Neural progenitor cell (in vitro differentiated cells): Measurements from ENCODE around the gene ADAMTS19. TPM values are rescaled to one million over a fixed set of nuclear protein-coding genes. Genes with fewer than 3 reads are reported as not detected.

ENCODE experiments used
- DNase-seq: peaks from one replicate; pipeline ENCODE4 v3.0.0-alpha.2; 2016; ENCODE audit warnings: low spot score
- H2AFZ ChIP-seq: fragments of 200-600 bp; sonication (generic); replicated peaks from 2 replicates; pipeline ENCODE4 v1.6.1; 2016; ENCODE audit warnings: antibody characterized with exemption
- H3F3A ChIP-seq: fragments of 200-600 bp; sonication (generic); 2 replicates; pipeline ENCODE4 v1.6.1; 2016; ENCODE audit warnings: antibody characterized with exemption, low read depth
- H3K27ac ChIP-seq: fragments of 200-600 bp; sonication (generic); 2 replicates; pipeline ENCODE4 v1.5.1; 2016; ENCODE audit warnings: mild to moderate bottlenecking
- H3K27me3 ChIP-seq: fragments of 200-600 bp; sonication (generic); 2 replicates; pipeline ENCODE4 v1.6.1; 2016; ENCODE audit warnings: mild to moderate bottlenecking, moderate library complexity
- H3K36me3 ChIP-seq: fragments of 200-600 bp; sonication (generic); 2 replicates; pipeline ENCODE4 v1.5.1; 2016
- H3K4me1 ChIP-seq: fragments of 200-600 bp; sonication (generic); 2 replicates; pipeline ENCODE4 v1.6.1; 2016; ENCODE audit warnings: mixed run types
- H3K4me2 ChIP-seq: fragments of 200-600 bp; sonication (generic); 2 replicates; pipeline ENCODE4 v1.6.1; 2016
- H3K4me3 ChIP-seq: fragments of 200-600 bp; sonication (generic); 2 replicates; pipeline ENCODE4 v1.5.1; 2016
- H3K79me2 ChIP-seq: fragments of 200-600 bp; sonication (generic); 2 replicates; pipeline ENCODE4 v1.6.1; 2016; ENCODE audit warnings: low read depth
- H3K9ac ChIP-seq: fragments of 200-600 bp; sonication (generic); 2 replicates; pipeline ENCODE4 v1.6.1; 2016
- H3K9me3 ChIP-seq: fragments of 200-600 bp; sonication (generic); 2 replicates; pipeline ENCODE4 v1.5.1; 2016; ENCODE audit warnings: low read depth
- H4K20me1 ChIP-seq: fragments of 200-600 bp; sonication (generic); 2 replicates; pipeline ENCODE4 v1.6.1; 2016; ENCODE audit warnings: low read depth
- H3K27ac Mint-ChIP-seq: 3 replicates; pipeline ENCODE4 v1.8.0; 2021; ENCODE audit warnings: mixed read lengths
- H3K27me3 Mint-ChIP-seq: 2 replicates; pipeline ENCODE4 v1.8.0; 2022; ENCODE audit warnings: low read depth, mild to moderate bottlenecking, inconsistent platforms, moderate library complexity, mixed read lengths; ENCODE audit not compliant: insufficient read depth
- H3K36me3 Mint-ChIP-seq: 3 replicates; pipeline ENCODE4 v1.8.0; 2021; ENCODE audit warnings: mixed read lengths
- H3K4me1 Mint-ChIP-seq: 3 replicates; pipeline ENCODE4 v1.8.0; 2021; ENCODE audit warnings: mixed read lengths
- H3K4me3 Mint-ChIP-seq: 3 replicates; pipeline ENCODE4 v1.8.0; 2021; ENCODE audit warnings: mild to moderate bottlenecking, moderate library complexity, mixed read lengths
- H3K9me3 Mint-ChIP-seq: 3 replicates; pipeline ENCODE4 v1.8.0; 2020; ENCODE audit warnings: mixed read lengths
- CTCF ChIP-seq: fragments of 200-600 bp; sonication (generic); IDR thresholded peaks from 2 replicates; pipeline ENCODE4 v1.5.1; 2017; ENCODE audit warnings: antibody characterized with exemption, mild to moderate bottlenecking
- EZH2 ChIP-seq: fragments of 200-600 bp; sonication (generic); IDR thresholded peaks from 2 replicates; pipeline ENCODE4 v1.6.1; 2017; ENCODE audit warnings: antibody characterized with exemption, mild to moderate bottlenecking, moderate library complexity
- EZH2phosphoT487 ChIP-seq: fragments of 200-600 bp; sonication (generic); IDR thresholded peaks from 2 replicates; pipeline ENCODE4 v1.6.1; 2017; ENCODE audit warnings: antibody characterized with exemption
- total RNA-seq: library from RNA; depleted of rRNA; stranded (reverse); fragments of >200 nt; gene quantifications from 2 replicates; pipeline ENCODE4 v1.2.3, GENCODE V29; 2015; ENCODE audit warnings: low replicate concordance

ADAMTS19 gene
- total RNA-seq, 1 donor from 2014 or later: 23.3 TPM

GRCh38 chr5:129617206-129617605, 157.1 kb downstream of the ADAMTS19 start:
- peaks cover 2% of the 10 kb centered on the region for H3K36me3 Mint-ChIP-seq
- H3K27me3 Mint-ChIP-seq: no peaks in the 10 kb centered on the region
- no peaks in the 10 kb centered on the region for H3K9me3 ChIP-seq
- H3F3A ChIP-seq: no peaks in the 10 kb centered on the region
- no peak overlapping the region for H3K9ac ChIP-seq
- H3K4me3 Mint-ChIP-seq: no peak overlapping the region
- no peak overlapping the region for H3K27ac Mint-ChIP-seq
- H3K36me3 ChIP-seq: no peaks in the 10 kb centered on the region
- H3K27me3 ChIP-seq: no peaks in the 10 kb centered on the region
- H2AFZ ChIP-seq: no peak overlapping the region
- no peaks in the 10 kb centered on the region for H3K79me2 ChIP-seq
- no peaks in the 10 kb centered on the region for H4K20me1 ChIP-seq
- H3K9me3 Mint-ChIP-seq: no peaks in the 10 kb centered on the region
- DNase-seq: no peak
- no peaks in the 10 kb centered on the region for H3K4me1 Mint-ChIP-seq
- no peak overlapping the region for H3K4me2 ChIP-seq
- H3K4me1 ChIP-seq: peaks cover 6% of the 10 kb centered on the region
- H3K27ac ChIP-seq: no peak overlapping the region
- TF ChIP-seq EZH2phosphoT487: no peak
- no peak for TF ChIP-seq CTCF
- no peak for TF ChIP-seq EZH2
- no peak overlapping the region for H3K4me3 ChIP-seq

GRCh38 chr5:129619782-129620181, 159.7 kb downstream of the ADAMTS19 start:
- Mint-ChIP-seq H3K27ac (no peak overlapping the region), H3K27me3 (peaks cover under 1% of the 10 kb centered on the region), H3K9me3 (peaks cover 4% of the 10 kb centered on the region), H3K36me3 (peaks cover 5% of the 10 kb centered on the region), H3K4me1 (no peaks in the 10 kb centered on the region), H3K4me3 (no peak overlapping the region)
- H3K27ac ChIP-seq: no peak overlapping the region
- H3F3A ChIP-seq: no peaks in the 10 kb centered on the region
- no peak overlapping the region for H3K4me2 ChIP-seq
- H3K79me2 ChIP-seq: no peaks in the 10 kb centered on the region
- TF ChIP-seq EZH2 (no peak), CTCF (no peak), EZH2phosphoT487 (no peak)
- no peaks in the 10 kb centered on the region for H4K20me1 ChIP-seq
- no peak for DNase-seq
- no peaks in the 10 kb centered on the region for H3K36me3 ChIP-seq
- no peaks in the 10 kb centered on the region for H3K9me3 ChIP-seq
- no peak overlapping the region for H3K4me3 ChIP-seq
- no peaks in the 10 kb centered on the region for H3K27me3 ChIP-seq
- peaks cover 6% of the 10 kb centered on the region for H3K4me1 ChIP-seq
- no peak overlapping the region for H3K9ac ChIP-seq
- H2AFZ ChIP-seq: no peak overlapping the region

DNA sequence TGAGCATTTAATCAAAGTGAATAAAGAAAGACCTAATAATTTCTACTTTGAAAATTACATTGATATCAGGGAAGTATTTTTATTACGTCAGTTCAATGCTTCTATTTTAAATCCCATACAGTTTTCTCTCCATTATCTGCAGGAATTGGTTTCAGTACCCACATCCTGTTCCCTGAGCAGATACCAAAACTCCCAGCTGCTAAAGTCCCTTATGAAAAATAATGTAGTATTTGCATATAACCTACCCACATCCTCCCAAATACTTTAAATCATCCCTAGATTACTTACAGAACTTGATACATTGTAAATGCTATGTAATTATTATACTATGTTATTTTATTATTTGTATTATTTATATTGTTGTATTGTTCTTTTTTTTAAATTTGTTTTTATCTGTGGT, 162.4 kb downstream of the ADAMTS19 start:
- peaks cover 6% of the 10 kb centered on the region for H3K9me3 Mint-ChIP-seq
- peaks cover 3% of the 10 kb centered on the region for H3K27me3 Mint-ChIP-seq
- peaks cover 7% of the 10 kb centered on the region for H3K36me3 Mint-ChIP-seq
- H3K4me1 Mint-ChIP-seq: no peaks in the 10 kb centered on the region
- no peak overlapping the region for H3K4me2 ChIP-seq
- no peaks in the 10 kb centered on the region for H3F3A ChIP-seq
- no peak for DNase-seq
- no peaks in the 10 kb centered on the region for H3K36me3 ChIP-seq
- no peak overlapping the region for H3K27ac Mint-ChIP-seq
- TF ChIP-seq CTCF: no peak
- no peak for TF ChIP-seq EZH2phosphoT487
- no peak for TF ChIP-seq EZH2
- no peaks in the 10 kb centered on the region for H3K9me3 ChIP-seq
- no peaks in the 10 kb centered on the region for H3K4me1 ChIP-seq
- H3K4me3 ChIP-seq: no peak overlapping the region
- H3K27ac ChIP-seq: no peak overlapping the region
- H4K20me1 ChIP-seq: no peaks in the 10 kb centered on the region
- no peak overlapping the region for H2AFZ ChIP-seq
- no peak overlapping the region for H3K4me3 Mint-ChIP-seq
- H3K27me3 ChIP-seq: no peaks in the 10 kb centered on the region
- no peaks in the 10 kb centered on the region for H3K79me2 ChIP-seq
- no peak overlapping the region for H3K9ac ChIP-seq
